GM12878 (cell line): Measurements from ENCODE around the gene REL. TPM values are rescaled to one million over a fixed set of nuclear protein-coding genes. Genes with fewer than 3 reads are reported as not detected.

Experiments
- ATAC-seq: fragments of 200-7000 bp; cut with Tn5 transposase; 3 replicates; pipeline ENCODE4 v1.9.1; 2020; ENCODE audit warnings: mild to moderate bottlenecking, moderate library complexity
- BruUV-seq: library from RNA; stranded (reverse); fragments of 400-500 nt; replicated peaks from 2 replicates; lab custom pipeline; 2021; lab: Mats Ljungman, UMichigan
- CTCF ChIA-PET: fragments of 300-600 bp; sonication (Branson Sonifier 250); formaldehyde crosslinking; extraction: SDS; loops from one replicate; lab custom pipeline; 2021; ENCODE audit warnings: inconsistent platforms; lab: Yijun Ruan, JAX
- POLR2A ChIA-PET: fragments of 350-600 bp; formaldehyde crosslinking; extraction: SDS; loops from one replicate; lab custom pipeline; 2021; ENCODE audit warnings: inconsistent platforms; lab: Charles Lee
- RAD21 ChIA-PET: fragments of 300-600 bp; sonication (Branson Sonifier 250); formaldehyde crosslinking; loops from one replicate; lab custom pipeline; 2023; ENCODE audit warnings: antibody characterized with exemption; ENCODE audit not compliant: unreplicated experiment; lab: Charles Lee
- SMC1A ChIA-PET: fragments of 300-600 bp; sonication (Branson Sonifier 250); formaldehyde crosslinking; loops from one replicate; lab custom pipeline; 2023; ENCODE audit not compliant: unreplicated experiment, uncharacterized antibody; lab: Charles Lee
- DNase-seq: peaks from one replicate; pipeline ENCODE4 v3.0.0-alpha.2; 2011; ENCODE audit warnings: low read depth, low spot score
- FAIRE-seq: peaks from 3 replicates; lab custom pipeline; 2011; peaks lifted over from hg19 to GRCh38; lab: Jason Lieb, UNC
- H2AFZ ChIP-seq: 2 replicates; pipeline ENCODE4 v1.6.0; 2011; ENCODE audit warnings: low read depth, low read length, control low read depth; ENCODE audit not compliant: control insufficient read depth
- H3K27ac ChIP-seq: 2 replicates; pipeline ENCODE4 v1.5.1; 2011; ENCODE audit warnings: control low read depth; ENCODE audit not compliant: control insufficient read depth, insufficient read depth
- H3K27me3 ChIP-seq, 2 experiments: replicated peaks in 1 of 2; 2 replicates each; pipeline versions ENCODE4 v1.6.0 to v1.6.1; 2011; ENCODE audit warnings: low read length in 1 of 2; ENCODE audit not compliant: control insufficient read depth in 2 of 2, insufficient read depth in 2 of 2
- H3K36me3 ChIP-seq, 2 experiments: 2 replicates each; pipeline ENCODE4 v1.5.1; 2011; ENCODE audit warnings: low read length in 1 of 2; ENCODE audit not compliant: control insufficient read depth in 2 of 2, insufficient read depth in 2 of 2
- H3K4me1 ChIP-seq: 2 replicates; pipeline ENCODE4 v1.6.1; 2011; ENCODE audit warnings: mild to moderate bottlenecking, low read length, moderate library complexity, mixed read lengths; ENCODE audit not compliant: control insufficient read depth, insufficient read depth
- H3K4me2 ChIP-seq: 2 replicates; pipeline ENCODE4 v1.6.0; 2011; ENCODE audit warnings: control low read depth; ENCODE audit not compliant: control insufficient read depth, insufficient read depth
- H3K4me3 ChIP-seq: fragments of 200-600 bp; sonication (generic); 2 replicates; pipeline ENCODE4 v1.5.1; 2016
- H3K79me2 ChIP-seq: 2 replicates; pipeline ENCODE4 v1.6.0; 2011; ENCODE audit warnings: low read length; ENCODE audit not compliant: control insufficient read depth, insufficient read depth
- H3K9ac ChIP-seq: 2 replicates; pipeline ENCODE4 v1.8.0; 2011; ENCODE audit warnings: low read length, control low read depth, mixed read lengths; ENCODE audit not compliant: control insufficient read depth, insufficient read depth
- H3K9me3 ChIP-seq: replicated peaks from 3 replicates; pipeline ENCODE4 v1.5.1; 2011; ENCODE audit warnings: mild to moderate bottlenecking, low read length; ENCODE audit not compliant: control insufficient read depth, insufficient read depth
- H4K20me1 ChIP-seq: 2 replicates; pipeline ENCODE4 v1.6.0; 2011; ENCODE audit not compliant: control insufficient read depth, insufficient read depth
- BCL11A ChIP-seq: IDR thresholded peaks from 2 replicates; pipeline ENCODE4 v1.6.1; 2011; ENCODE audit warnings: low read depth, low read length
- BMI1 ChIP-seq: fragments of 450-650 bp; IDR thresholded peaks from 2 replicates; pipeline ENCODE4 v1.6.1; 2016; ENCODE audit warnings: mild to moderate bottlenecking, moderate library complexity, borderline replicate concordance
- CBFB ChIP-seq: IDR thresholded peaks from 2 replicates; pipeline ENCODE4 v1.6.1; 2016; ENCODE audit warnings: antibody characterized with exemption, low read depth
- MYB ChIP-seq: fragments of 150-350 bp; IDR thresholded peaks from 2 replicates; pipeline ENCODE4 v1.6.1; 2014; ENCODE audit warnings: mild to moderate bottlenecking, low read depth, low read length, borderline replicate concordance
- RAD21 ChIP-seq: IDR thresholded peaks from 2 replicates; pipeline ENCODE4 v1.6.1; 2011; ENCODE audit warnings: mild to moderate bottlenecking, low read depth, low read length, moderate library complexity; ENCODE audit not compliant: insufficient read depth
- STAT1 ChIP-seq: fragments of 450-650 bp; conservative IDR thresholded peaks from 2 replicates; pipeline ENCODE4 v1.6.1; 2014; ENCODE audit warnings: antibody characterized with exemption, mild to moderate bottlenecking
- SUPT20H ChIP-seq: IDR thresholded peaks from 2 replicates; pipeline ENCODE4 v1.6.1; 2011; ENCODE audit warnings: low read depth, mild to moderate bottlenecking, low read length, moderate library complexity, borderline replicate concordance; ENCODE audit not compliant: control insufficient read depth
- YY1 ChIP-seq: IDR thresholded peaks from 2 replicates; pipeline ENCODE4 v1.6.1; 2011; ENCODE audit warnings: low read depth, mild to moderate bottlenecking, low read length
- ZNF217 ChIP-seq: fragments of 450-650 bp; IDR thresholded peaks from 2 replicates; pipeline ENCODE4 v1.6.1; 2017; ENCODE audit warnings: antibody characterized with exemption, mild to moderate bottlenecking
- ZNF274 ChIP-seq: IDR thresholded peaks from one replicate; pipeline ENCODE4 v1.8.0; 2011; ENCODE audit not compliant: insufficient read length, insufficient read depth
- ZNF384 ChIP-seq: IDR thresholded peaks from 2 replicates; pipeline ENCODE4 v1.6.1; 2012; ENCODE audit warnings: low read depth, mild to moderate bottlenecking, low read length, improper control_type of control experiment, borderline replicate concordance
- WGBS: methylation state at CpG from one replicate; pipeline ENCODE4 v1.1.6; 2016; ENCODE audit warnings: low lambda C conversion rate; ENCODE audit not compliant: insufficient replicate concordance, insufficient coverage; ENCODE audit errors: missing lambda C conversion rate; 5-methylcytosine and 5-hydroxymethylcytosine counted together
- in situ Hi-C: fragments of 300-500 bp; cut with MboI; formaldehyde crosslinking; loops from 9 replicates; pipeline ENCODE4 v1.14.3; 2018; ENCODE audit warnings: mixed read lengths
- intact Hi-C: fragments of 100-400 bp; cut with micrococcal nuclease; formaldehyde crosslinking; loops from one replicate; pipeline ENCODE4 v1.14.2; 2022; ENCODE audit not compliant: unreplicated experiment
- polyA plus RNA-seq, 11 experiments: library from polyadenylated mRNA; depleted of rRNA in 4 of 11; unstranded in 6 of 11; stranded (reverse) in 5 of 11; fragments of >200 nt; fragmentation: Nextera tagmentation in 4 of 11; fragmentation: Illumina TruSeq in 1 of 11; extraction: Ambion mirVana in 4 of 11; extraction: Trizol in 1 of 11; gene quantifications; 1 replicate in 1 of 11; 2 replicates in 10 of 11; pipeline versions ENCODE4 v1.2.1 to v1.2.3, GENCODE V29; 2011 to 2016; ENCODE audit warnings: inconsistent platforms in 2 of 11, missing spikeins in 2 of 11, low read depth in 1 of 11
- total RNA-seq, 4 experiments: library from RNA; depleted of rRNA in 3 of 4; stranded (reverse); fragments of >200 nt in 3 of 4; fragmentation: Illumina TruSeq in 1 of 4; extraction: Trizol in 1 of 4; gene quantifications; 2 replicates each; pipeline versions ENCODE4 v1.2.1 to v1.2.3, GENCODE V29; 2013 to 2021
- TF ChIP-seq, protein P1 (sequence below): fragments of 450-650 bp; IDR thresholded peaks from 2 replicates; pipeline ENCODE4 v1.6.1; 2017; ENCODE audit warnings: mild to moderate bottlenecking, low read depth, inconsistent platforms; ENCODE audit not compliant: poor library complexity, severe bottlenecking
- TF ChIP-seq, protein P2 (sequence below): fragments of 450-650 bp; IDR thresholded peaks from 2 replicates; pipeline ENCODE4 v1.6.1; 2016; ENCODE audit warnings: mild to moderate bottlenecking
- TF ChIP-seq, protein P3 (sequence below): fragments of 450-650 bp; IDR thresholded peaks from 2 replicates; pipeline ENCODE4 v1.6.1; 2017; ENCODE audit warnings: antibody characterized with exemption, mild to moderate bottlenecking, moderate library complexity
- TF ChIP-seq, protein P4 (sequence below): IDR thresholded peaks from 2 replicates; pipeline ENCODE4 v1.6.1; 2012; ENCODE audit warnings: low read length, inconsistent platforms

Gene REL
- total and polyA plus RNA-seq, 10 of the 15 experiments (the other 5 are each of a cell fraction or from before 2014, with no cell fraction given): 6.3 to 52.4 (median 26.6) TPM

DNA sequence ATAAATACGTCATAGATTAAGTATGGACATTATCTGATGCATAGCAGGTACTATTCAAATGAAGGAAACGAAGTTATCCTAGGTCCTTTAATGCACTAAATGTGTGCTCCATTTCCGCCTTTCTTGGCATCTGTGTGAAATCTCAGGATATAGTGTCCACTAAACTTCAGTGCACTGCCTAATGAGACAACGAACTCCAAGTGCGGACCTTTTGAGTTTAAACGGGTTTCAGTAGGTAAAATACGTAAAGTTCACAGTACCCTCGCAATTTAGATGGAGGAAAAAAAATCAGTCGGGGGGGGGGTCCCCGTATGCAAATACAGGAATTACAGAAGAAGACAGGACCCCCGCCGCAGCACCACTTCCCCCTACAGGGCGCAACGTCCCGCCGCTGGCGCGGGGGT lies 729 bp upstream of the REL start:
- CTCF ChIA-PET: interaction anchor here (1.1 to 2.9 kb wide), 5 partner anchors 63 to 118 kb away, joined by 3 to 23 read pairs (median 6); no protein-coding TSS in a partner anchor
- Histone ChIP-seq H4K20me1 (no peaks in the 10 kb centered on the region), H3K79me2 (peaks cover 43% of the 10 kb centered on the region), H3K36me3 (no peaks in the 10 kb centered on the region), H3K4me1 (peaks cover 11% of the 10 kb centered on the region), H3K4me3 (peak overlapping the region; percentile 71), H3K9me3 (no peaks in the 10 kb centered on the region; the same call in 2 of the 3 replicates), H2AFZ (peak overlapping the region; percentile 37; the same call in 1 of the 2 replicates), H3K27ac (peak overlapping the region; percentile 93), H3K9ac (peak overlapping the region; percentile 90), H3K4me2 (peak overlapping the region; percentile 24), H3K27me3 (no peaks in the 10 kb centered on the region)
- no peak; the same call in 1 of the 3 replicates for ATAC-seq
- 1% methylated on average over 18 of the region's 18 CpGs for WGBS
- in situ Hi-C loops (no loop called here), intact Hi-C loops (loop anchor here (2.0 to 10.0 kb wide), 3 partner anchors 90 to 297 kb away; no protein-coding TSS in a partner anchor)
- no TSS peak for BruUV-seq
- POLR2A ChIA-PET: interaction anchor here (0.7 to 3.1 kb wide), 6 partner anchors 10 to 264 kb away, joined by 3 to 38 read pairs (median 3); partner anchors contain the start of gene PEX13
- RAD21 ChIA-PET: interaction anchor here (0.9 to 7.3 kb wide), 10 partner anchors 38 to 112 kb away, joined by 3 to 78 read pairs (median 10); no protein-coding TSS in a partner anchor
- DNase-seq: no peak
- SMC1A ChIA-PET: interaction anchor here (0.7 to 11.3 kb wide), 6 partner anchors 11 to 91 kb away, joined by 3 to 112 read pairs (median 8); no protein-coding TSS in a partner anchor
- no peak for FAIRE-seq
- TF ChIP-seq, protein P1, sequence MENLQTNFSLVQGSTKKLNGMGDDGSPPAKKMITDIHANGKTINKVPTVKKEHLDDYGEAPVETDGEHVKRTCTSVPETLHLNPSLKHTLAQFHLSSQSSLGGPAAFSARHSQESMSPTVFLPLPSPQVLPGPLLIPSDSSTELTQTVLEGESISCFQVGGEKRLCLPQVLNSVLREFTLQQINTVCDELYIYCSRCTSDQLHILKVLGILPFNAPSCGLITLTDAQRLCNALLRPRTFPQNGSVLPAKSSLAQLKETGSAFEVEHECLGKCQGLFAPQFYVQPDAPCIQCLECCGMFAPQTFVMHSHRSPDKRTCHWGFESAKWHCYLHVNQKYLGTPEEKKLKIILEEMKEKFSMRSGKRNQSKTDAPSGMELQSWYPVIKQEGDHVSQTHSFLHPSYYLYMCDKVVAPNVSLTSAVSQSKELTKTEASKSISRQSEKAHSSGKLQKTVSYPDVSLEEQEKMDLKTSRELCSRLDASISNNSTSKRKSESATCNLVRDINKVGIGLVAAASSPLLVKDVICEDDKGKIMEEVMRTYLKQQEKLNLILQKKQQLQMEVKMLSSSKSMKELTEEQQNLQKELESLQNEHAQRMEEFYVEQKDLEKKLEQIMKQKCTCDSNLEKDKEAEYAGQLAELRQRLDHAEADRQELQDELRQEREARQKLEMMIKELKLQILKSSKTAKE: peak; percentile 84
- TF ChIP-seq CBFB (no peak), YY1 (0 out of 2 replicates have a peak, but pooled peaks have one; percentile 21), MYB (no peak), RAD21 (peak; percentile 44; the same call in 1 of the 2 replicates), BCL11A (0 out of 2 replicates have a peak, but pooled peaks have one; percentile 31), BMI1 (0 out of 2 replicates have a peak, but pooled peaks have one; percentile 15), SUPT20H (no peak), ZNF274 (no peak), STAT1 (0 out of 2 replicates have a peak, but pooled peaks have one; percentile 7), ZNF384 (peak; percentile 43; the same call in 1 of the 2 replicates), ZNF217 (peak; percentile 44)
- TF ChIP-seq, protein P2, sequence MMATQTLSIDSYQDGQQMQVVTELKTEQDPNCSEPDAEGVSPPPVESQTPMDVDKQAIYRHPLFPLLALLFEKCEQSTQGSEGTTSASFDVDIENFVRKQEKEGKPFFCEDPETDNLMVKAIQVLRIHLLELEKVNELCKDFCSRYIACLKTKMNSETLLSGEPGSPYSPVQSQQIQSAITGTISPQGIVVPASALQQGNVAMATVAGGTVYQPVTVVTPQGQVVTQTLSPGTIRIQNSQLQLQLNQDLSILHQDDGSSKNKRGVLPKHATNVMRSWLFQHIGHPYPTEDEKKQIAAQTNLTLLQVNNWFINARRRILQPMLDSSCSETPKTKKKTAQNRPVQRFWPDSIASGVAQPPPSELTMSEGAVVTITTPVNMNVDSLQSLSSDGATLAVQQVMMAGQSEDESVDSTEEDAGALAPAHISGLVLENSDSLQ: no peak
- TF ChIP-seq, protein P3, sequence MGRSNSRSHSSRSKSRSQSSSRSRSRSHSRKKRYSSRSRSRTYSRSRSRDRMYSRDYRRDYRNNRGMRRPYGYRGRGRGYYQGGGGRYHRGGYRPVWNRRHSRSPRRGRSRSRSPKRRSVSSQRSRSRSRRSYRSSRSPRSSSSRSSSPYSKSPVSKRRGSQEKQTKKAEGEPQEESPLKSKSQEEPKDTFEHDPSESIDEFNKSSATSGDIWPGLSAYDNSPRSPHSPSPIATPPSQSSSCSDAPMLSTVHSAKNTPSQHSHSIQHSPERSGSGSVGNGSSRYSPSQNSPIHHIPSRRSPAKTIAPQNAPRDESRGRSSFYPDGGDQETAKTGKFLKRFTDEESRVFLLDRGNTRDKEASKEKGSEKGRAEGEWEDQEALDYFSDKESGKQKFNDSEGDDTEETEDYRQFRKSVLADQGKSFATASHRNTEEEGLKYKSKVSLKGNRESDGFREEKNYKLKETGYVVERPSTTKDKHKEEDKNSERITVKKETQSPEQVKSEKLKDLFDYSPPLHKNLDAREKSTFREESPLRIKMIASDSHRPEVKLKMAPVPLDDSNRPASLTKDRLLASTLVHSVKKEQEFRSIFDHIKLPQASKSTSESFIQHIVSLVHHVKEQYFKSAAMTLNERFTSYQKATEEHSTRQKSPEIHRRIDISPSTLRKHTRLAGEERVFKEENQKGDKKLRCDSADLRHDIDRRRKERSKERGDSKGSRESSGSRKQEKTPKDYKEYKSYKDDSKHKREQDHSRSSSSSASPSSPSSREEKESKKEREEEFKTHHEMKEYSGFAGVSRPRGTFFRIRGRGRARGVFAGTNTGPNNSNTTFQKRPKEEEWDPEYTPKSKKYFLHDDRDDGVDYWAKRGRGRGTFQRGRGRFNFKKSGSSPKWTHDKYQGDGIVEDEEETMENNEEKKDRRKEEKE: no peak
- TF ChIP-seq, protein P4, sequence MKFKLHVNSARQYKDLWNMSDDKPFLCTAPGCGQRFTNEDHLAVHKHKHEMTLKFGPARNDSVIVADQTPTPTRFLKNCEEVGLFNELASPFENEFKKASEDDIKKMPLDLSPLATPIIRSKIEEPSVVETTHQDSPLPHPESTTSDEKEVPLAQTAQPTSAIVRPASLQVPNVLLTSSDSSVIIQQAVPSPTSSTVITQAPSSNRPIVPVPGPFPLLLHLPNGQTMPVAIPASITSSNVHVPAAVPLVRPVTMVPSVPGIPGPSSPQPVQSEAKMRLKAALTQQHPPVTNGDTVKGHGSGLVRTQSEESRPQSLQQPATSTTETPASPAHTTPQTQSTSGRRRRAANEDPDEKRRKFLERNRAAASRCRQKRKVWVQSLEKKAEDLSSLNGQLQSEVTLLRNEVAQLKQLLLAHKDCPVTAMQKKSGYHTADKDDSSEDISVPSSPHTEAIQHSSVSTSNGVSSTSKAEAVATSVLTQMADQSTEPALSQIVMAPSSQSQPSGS: no peak
